Measurements from ENCODE around the gene HHAT.

HHAT gene

DNA sequence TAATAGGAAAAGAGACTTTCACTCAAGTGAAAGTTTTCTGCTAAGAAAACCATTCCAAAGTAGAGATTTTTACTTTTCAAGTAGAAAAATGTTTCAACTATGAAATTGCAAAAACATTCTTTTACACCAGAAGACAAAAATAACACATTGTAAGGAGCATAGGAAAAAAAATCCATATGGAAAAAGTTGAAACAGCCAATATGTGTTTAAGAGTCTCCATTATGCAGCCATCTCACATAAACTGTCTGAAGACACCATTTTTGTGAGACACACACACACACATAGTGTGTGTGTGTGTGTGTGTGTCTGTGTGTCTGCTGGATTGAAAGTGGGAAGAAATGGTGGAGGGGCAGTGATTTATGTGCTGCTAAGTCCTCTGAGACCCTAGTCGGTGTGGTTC is 162.1 kb downstream of the HHAT start:
- no peak for DNase-seq

- peak in 2 of 14 donors; percentile 2 to 19 for DNase-seq
These were observed 167.4 kb downstream of the HHAT start for GRCh38 chr1:210496063-210496462.

GRCh38 chr1:210499956-210500355 is 171.3 kb downstream of the HHAT start:
- no peak for DNase-seq

GRCh38 chr1:210500831-210501230 is 172.1 kb downstream of the HHAT start:
- DNase-seq: no peak

DNA sequence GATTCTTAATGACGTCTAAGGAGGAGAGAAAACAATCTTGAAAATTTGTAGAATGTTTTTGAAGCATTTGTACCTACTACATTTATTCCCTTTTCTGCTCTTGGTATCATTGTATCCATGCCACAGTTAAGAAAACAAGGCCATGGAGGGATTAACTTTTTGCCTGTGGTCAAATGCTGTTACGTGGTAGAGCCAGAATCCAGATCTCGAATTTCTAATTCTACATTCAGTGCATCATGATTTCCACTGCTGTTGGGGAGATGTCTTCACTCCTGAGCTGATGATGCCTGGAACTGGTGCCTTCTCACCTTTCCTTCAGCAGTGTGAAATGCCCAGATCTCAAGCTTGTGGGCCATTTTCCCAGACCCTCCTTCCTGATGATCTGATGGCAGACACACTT is 175.6 kb downstream of the HHAT start:
- no peak for DNase-seq

- DNase-seq: peak in 1 of 14 donors; percentile 23
These were observed 177.1 kb downstream of the HHAT start for GRCh38 chr1:210505601-210506496.

DNA sequence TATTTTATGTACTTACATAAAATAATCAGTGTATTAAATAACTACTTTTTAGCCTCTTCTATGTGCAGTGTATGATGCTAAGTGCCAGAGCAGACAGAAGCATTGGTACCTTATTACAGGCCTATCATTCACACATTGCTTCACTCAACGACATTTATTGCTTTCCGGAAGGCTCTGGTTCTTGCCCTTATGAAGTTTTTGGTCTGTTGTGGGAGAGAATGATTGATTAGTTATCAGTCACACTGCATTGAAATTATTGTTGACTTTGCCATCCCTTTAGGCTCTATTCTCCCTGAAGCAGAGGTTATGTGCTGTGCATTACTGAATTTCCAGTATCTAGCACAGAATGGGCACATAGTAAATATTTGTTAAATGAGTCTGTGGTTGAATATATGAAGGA is 178.0 kb downstream of the HHAT start:
- DNase-seq: no peak

DNA sequence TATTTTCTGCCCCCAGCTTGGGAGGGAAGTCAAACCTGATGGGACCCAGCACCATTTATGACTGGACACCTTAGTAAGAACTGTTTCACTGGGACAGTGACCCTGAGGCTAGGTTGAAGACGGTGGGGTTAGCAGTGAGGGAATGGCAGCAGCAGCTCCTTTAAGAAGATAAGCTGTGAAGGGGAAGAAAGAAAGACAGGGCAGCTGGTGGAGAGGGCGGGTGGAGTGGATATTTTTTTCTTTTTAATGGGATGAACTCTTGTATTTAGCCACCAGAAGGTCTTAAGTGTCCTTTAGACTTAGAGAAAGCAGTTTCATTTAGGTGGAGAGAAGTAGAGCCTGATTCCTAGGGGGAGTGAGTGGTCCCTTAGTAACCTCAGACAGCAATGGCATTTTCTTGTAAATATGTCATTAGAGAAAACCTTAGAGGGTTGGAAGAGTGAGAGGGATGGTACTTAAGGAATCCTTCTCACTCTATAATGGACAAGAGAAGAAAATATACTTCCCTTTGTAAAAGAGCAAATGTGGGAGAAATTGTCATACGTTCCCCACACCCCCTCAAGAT is 187.5 kb downstream of the HHAT start:
- no peak for DNase-seq

DNA sequence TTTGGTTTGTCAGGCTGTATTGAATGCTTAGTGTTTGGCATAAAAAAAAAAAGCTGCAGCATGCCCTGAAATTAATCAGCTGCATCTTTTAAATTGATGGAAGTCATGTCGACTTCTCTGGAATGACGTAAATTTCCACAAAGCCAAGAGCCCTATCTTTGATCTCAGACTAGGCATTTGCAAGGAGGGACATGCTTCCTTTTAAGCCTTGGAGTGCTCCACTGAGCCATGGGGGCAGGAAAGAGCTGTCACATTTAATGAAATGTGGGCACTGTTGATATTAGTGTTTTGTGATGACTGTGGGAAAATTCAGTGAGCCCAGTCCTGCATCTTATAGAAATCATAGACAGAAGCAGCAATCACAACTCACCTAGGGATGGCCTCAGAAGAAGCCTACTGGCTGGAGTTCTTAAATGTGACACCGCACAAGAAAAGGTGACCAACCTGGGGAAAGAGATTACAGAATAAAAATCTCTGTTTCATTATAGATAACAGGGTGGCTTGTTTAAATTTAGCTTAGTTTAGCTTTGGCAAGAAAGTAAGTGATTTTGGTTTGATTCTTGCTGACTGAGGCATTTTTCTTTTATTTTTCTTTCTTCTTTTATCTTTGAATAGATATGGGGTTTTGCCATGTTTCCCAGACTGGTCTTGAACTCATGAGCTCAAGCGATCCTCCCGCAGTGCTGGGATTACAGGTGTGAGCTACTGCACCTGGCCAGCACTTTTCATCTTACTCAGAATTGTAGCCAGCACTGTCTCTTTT is 188.2 kb downstream of the HHAT start:
- DNase-seq: no peak

DNA sequence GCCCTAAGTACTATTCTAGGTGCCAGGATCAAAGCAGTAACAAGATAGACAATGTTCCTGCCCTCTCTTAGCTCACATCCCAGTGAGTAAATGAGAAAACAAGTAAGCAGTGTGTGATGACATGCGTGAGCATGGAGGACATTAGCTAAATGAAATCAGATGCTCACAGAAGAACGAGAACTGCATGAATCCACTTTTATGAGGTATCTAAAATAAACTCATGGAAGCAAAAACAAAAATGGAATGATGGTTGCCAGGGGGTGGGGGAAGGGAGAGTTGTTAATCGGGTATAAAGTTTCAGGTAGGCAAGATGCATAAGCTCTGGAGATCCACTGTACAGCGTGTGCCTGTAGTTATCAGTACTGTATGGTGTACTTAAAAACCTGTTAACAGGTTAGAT is 195.1 kb downstream of the HHAT start:
- DNase-seq: no peak

DNA sequence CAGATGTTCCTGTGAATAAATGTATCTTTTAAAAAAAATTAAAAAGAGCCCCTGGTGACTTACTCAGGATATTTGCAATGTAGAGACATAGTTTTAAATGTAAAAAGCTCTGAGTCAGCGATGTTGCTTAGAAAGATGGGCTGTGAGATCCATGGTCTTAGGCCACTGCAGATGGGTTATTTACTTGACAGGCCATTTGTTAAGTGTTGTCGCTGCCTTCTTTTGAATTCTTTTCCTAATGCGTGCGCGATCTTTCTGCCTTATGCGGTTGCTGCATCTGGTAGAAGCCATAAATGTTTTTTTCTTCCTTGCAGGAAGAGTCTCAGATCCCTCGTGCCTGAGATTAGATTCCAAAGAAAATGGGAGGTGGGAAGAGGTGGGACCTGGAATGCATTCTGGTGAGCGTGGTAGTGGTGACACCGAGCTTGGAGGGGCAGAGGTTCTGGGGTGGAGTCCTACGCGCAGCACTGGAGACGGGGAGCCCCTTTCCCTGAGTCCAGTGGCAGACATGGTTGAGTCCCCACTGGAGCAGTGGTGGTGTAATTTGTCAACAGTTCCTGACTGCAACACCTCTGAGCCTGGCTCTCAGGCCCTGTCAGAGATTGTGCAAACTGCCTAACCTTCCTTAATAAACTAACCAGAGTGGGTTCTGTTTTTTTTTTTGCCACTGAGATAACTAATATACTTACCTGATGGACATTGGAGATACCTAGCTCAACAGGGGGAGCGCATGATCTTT is 197.2 kb downstream of the HHAT start:
- DNase-seq: no peak

DNA sequence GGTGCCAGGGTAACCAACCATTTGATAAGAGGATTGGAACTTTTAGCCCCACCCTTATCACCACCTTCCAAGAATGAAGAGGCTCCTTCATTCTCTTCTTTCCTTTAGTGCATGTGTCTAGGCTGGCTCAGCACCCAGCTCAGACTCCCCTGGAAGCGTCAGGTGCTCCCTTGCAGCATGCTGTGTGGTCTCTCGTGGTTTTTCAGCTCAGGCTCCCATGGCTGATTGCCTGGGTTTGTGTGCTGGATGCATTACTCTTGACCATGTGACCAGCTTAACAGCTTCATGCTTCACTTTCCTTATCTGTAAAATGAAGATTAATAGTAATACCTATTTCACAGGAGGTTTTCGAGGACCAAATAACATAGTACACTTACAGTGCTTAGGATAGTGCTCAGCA is 198.4 kb downstream of the HHAT start:
- DNase-seq: no peak

DNA sequence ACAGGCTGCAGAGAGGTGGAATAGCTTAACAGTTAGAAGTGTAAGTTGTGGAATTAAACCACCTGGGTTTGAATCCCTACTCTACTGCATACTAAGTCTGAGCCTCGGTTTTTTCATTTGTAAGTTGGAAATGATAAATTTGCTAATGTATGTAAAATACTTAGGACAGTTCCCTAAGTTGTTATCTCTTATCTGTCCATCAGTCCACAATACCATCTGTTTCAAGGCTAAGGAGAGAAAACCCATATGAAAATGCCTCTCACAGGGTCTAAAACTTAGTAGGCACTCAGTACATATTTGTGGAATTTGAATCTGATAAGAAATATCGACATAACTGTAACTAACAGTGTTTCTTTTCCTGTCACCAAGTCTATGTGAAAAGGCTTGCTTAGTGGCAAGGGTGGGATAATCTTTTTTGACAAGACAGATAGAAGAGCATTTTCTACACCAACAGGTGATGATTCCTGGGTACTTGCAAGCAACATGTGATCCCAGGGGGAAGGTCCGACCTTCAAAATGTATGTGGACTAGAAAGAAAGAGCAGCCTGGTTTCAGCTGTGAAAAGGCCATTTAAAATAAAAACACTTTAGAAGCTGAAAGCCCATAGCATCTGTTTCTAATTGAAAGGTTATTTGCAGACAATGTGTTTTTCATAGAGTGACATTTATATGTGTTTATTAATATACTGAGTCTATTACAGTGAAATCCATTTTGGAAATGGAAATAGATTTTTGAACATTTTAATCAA is 202.9 kb downstream of the HHAT start:
- DNase-seq: no peak

DNA sequence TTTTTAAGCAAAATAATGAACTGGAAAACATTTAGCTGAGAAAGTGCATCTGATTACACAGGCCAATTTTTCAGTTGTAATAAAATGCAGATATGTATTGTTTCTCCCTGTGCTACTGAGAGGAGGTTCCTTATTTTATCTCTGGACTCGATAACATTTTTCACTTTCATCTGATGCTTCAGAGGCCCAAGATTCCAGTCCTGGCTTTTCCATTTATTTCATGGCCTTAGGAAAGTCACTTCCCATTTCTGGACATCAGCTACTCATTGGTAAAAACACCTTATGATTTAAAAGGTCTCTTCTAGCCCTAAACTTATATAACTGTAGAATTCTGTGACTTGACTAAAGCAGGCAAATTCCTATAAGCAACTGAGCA is 203.5 kb downstream of the HHAT start:
- DNase-seq: no peak

DNA sequence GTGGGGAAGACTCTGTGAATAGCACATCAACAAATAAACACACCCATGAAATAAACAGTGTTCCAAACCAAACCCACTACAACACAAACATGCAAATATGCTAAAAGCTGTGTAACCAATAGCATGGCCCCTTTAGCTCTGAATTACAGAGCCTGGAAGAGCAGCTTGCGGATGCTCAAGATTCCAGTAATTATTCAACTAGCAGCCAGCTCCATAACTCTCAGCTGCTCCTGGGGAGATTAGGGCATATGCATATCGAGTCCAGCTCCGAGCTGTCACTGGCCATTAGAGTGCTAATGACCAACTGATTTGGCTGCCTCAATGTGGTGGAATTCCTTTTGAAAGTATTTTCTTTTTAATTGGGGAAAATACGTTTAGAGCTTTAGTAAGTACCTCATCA is 207.1 kb downstream of the HHAT start:
- peak in 1 of 14 donors; percentile 16 for DNase-seq

- peak in 1 of 14 donors; percentile 28 for DNase-seq
These were observed 207.7 kb downstream of the HHAT start for GRCh38 chr1:210536254-210536961.

- no peak for DNase-seq
These were observed 211.6 kb downstream of the HHAT start for GRCh38 chr1:210540288-210540687.

DNA sequence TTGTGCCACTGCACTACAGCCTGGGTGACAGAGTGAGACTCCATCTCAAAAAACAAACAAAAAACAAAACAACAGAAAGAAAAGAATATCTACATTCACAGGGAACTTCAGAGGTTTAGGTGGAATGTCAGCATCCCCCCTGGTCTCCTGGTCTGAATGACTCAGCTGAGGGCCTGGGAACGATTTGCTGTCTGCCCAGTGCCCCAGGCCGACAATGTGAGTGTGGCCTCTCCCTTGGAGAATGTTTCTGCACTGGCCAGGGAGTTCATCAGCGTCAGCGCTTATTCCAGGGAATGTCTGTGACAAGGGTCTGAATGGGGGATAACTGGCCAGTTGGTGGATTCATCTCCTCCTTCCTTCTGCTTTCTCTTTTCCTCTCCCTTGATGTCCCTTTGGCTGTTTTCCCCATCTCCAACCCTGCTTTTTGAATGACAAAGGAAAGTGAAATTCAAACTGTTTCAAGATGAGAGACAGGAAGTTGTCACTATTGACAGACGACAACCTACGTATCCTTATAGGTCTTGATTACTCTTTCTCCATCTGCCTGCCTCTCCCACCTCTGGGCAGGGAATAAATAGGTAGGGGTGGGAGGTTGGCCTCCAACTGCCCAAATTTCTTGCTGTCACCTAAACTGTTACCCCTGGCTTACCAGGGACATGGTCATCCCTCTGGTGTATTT is 213.1 kb downstream of the HHAT start:
- no peak for DNase-seq

DNA sequence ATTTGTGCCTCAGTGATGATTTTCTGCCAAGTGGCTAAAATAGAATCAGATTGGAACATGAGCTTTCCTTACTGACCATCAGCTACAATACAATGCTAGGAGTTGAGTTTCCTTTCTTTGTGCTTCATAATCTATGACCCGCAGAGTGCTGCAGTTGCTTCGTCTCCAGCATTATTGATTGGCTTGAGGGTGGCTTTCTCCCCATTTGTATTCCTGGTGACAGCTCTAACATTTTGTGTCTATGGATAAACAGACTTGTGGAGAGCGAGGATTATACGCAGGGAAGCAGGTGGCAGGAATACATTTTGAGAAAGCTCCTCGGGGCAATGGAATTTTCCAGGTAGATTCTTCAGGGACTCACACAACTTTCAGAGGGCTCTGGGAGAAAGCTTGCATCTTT is 223.2 kb downstream of the HHAT start:
- no peak for DNase-seq

GRCh38 chr1:210553711-210554110 is 225.0 kb downstream of the HHAT start:
- no peak for DNase-seq

DNA sequence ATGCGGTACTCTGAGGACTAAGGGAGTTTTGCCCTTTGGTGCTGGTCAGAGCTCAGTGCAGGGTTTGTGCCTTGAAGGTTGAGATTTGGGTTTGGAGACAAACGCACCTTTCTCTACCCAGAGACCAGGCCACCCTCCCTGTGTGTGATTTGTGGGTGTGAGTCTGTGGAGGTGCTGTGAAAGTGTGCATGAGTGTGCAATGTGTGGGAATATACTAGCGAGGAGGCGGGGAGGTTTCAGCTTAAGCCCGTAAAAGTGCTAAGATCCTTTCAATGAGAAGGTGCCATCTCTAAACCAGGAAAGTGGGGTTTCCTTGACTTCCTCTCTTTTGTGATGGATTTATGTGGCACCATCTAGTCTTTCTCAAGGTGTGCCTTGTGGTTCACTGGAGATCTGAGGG is 225.7 kb downstream of the HHAT start:
- DNase-seq: no peak

Data from C1 segment of cervical spinal cord (tissue), 14 donors.